GM12872 (cell line): ENCODE data around the gene WNK3.

ENCODE experiments used
- TF ChIP-seq, protein P1 (sequence below): IDR thresholded peaks from 3 replicates; pipeline ENCODE4 v1.5.1; 2011; ENCODE audit warnings: low read depth, mild to moderate bottlenecking, low read length, moderate library complexity; ENCODE audit not compliant: insufficient read depth

Gene WNK3

DNA sequence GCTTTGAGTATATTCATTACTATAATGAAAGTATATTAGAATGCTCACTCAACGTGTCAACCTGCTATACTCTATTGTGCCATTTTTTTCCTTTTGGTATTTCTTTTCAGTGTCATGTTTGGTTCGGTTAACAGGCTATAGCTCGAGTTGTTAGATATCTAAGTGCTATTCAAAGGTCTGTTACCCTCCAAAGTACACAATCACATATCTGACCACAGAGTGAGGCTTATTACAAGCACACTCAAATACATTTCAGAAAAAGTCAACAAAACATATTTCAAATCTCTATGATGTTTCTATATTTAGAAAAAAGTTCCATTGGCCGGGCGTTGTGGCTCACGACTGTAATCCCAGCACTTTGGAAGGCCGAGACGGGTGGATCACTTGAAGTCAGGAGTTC lies 32.8 kb downstream of the WNK3 start:
- TF ChIP-seq, protein P1, sequence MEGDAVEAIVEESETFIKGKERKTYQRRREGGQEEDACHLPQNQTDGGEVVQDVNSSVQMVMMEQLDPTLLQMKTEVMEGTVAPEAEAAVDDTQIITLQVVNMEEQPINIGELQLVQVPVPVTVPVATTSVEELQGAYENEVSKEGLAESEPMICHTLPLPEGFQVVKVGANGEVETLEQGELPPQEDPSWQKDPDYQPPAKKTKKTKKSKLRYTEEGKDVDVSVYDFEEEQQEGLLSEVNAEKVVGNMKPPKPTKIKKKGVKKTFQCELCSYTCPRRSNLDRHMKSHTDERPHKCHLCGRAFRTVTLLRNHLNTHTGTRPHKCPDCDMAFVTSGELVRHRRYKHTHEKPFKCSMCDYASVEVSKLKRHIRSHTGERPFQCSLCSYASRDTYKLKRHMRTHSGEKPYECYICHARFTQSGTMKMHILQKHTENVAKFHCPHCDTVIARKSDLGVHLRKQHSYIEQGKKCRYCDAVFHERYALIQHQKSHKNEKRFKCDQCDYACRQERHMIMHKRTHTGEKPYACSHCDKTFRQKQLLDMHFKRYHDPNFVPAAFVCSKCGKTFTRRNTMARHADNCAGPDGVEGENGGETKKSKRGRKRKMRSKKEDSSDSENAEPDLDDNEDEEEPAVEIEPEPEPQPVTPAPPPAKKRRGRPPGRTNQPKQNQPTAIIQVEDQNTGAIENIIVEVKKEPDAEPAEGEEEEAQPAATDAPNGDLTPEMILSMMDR: no peak

DNA sequence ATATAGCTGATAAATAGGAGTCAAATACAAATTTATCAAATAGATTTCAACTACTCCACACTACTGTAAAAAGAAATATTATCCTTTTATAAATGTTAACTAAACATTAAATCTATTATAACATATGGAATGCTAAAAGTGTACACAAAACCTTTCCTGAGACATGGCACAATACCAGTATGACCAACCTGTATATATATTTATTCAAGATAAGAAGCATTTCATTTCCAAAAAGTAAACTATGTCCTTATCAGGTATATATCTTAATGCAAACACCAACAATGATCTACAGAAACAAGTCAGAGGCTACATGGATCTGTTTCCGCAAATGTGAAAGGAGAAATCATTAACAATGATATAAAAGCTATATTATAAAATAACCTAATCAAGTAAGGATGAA lies 37.8 kb downstream of the WNK3 start:
- TF ChIP-seq, protein P1: no peak

DNA sequence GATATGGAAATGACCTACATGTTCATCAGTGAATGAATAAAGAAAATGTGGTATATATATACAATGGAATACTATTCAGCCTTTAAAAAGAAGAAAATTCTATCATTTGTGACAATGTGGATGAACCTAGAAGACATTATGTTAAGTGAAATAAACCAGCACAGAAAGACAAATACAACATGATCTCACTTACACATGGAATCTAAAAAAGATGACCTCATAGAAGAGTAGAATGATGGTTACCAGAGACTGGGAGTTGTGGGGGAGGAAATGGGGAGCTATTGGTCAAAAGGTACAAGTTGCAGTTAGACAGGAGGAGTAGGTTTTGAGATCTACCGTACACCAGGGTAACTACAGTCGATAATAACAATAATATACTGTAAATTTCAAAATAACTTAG lies 51.5 kb downstream of the WNK3 start:
- TF ChIP-seq, protein P1: no peak

DNA sequence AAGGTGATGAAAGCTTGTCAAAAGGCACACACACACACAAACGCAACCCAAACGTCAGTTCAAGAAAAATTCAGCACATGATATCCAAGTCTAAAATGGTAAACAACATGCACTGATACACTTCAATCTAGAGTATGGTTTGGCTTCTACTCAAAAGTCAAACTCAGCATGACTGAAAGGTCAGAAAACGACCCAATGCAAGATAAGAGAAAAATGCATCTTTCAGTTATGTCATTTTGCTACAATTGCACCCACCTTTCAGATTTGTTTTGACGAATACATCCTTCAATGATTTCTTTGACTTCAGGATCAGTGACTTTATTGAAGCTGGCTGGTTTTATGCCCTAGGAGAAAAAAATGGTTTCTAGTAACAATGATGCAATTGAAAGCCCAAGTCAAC lies 56.3 kb downstream of the WNK3 start:
- TF ChIP-seq, protein P1: no peak

DNA sequence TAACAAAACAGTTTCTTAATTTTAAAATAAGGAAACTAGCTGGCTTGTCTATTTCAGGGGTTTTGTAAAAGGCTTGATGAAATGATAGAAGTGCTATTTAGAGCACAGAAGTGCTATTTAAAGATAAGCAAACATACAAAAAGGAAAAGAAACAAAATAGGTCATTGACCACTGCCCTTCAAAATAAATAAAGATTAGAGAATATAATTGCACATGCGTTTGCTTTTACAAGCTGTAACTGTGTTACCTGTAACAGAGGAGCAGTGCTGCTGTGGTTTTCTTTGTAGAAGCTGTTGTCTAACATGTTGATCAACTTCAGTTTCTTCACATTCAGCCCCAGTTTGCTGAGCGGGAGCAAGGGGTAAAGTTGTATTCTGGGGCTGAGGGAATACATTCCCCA lies 63.5 kb downstream of the WNK3 start:
- TF ChIP-seq, protein P1: no peak

DNA sequence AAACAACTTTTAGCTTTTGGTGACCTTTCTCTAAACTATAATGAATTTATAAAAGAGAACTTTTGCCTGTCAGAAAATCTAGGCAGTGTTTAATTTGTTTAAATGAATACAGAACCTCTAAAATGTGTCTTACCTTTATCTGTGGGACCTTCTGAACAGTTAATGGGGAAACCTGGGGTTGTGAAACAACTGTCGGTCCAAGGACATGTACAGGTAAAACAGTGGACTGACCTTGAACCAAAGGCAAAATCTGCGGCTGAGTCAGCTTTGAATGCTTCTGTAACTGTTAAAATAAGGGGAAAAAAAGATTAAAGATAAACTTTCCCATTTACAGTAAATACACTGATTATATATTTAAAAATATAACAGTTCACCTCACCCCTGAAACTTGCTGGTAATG lies 65.1 kb downstream of the WNK3 start:
- TF ChIP-seq, protein P1: no peak

DNA sequence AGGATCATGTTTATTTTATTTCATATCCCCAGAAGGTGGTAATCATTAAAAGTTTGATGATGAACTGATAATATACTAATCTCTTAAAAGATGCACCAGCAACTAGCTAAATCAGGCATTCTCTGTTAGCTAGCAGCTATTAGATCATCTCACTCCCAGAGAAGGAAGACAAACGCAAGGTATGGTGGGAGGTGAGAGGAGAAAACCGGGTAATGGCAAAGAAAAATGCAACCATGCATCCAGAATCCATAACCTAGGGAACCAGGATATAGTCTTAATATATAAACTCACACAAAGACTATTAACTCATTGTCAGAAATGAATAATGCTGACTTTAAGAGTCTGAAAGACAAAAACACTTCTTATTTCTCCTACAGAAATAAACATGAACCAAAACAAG lies 66.1 kb downstream of the WNK3 start:
- TF ChIP-seq, protein P1: no peak

DNA sequence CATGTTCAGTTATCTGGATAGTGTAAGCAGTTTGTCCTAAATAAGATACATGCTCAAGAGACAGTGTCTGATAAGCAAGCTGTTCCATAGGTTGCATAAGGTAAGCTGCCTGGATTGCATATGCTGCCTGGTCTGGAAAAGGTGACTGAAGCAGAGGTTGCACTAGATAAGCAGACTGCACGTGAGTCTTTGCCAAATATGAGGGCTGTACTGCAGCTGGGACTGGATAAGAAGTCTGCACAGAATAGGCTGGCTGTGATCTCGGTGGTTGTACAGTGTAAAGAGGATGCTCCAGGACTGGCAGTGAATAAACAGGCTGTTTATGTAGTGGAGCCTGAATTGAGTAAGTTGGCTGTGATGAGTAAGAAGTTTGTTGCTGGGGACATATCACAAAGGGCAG lies 68.9 kb downstream of the WNK3 start:
- TF ChIP-seq, protein P1: no peak
